Skeletal muscle satellite cell (primary cell): ENCODE data around the gene SLC25A29.
"Not testable (repeated sequence)": the region's sequence is repeated elsewhere in the genome, so short reads cannot be mapped to it uniquely, and the experiment has no call there.

ENCODE experiments used
- H3K27me3 ChIP-seq: 2 replicates; pipeline ENCODE4 v1.7.0; 2013; ENCODE audit warnings: low read length; ENCODE audit not compliant: control insufficient read depth, insufficient read depth
- H3K36me3 ChIP-seq: 2 replicates; pipeline ENCODE4 v1.7.0; 2013; ENCODE audit warnings: mild to moderate bottlenecking, control low read depth, low read length; ENCODE audit not compliant: insufficient read depth
- H3K4me1 ChIP-seq: 2 replicates; pipeline ENCODE4 v1.7.0; 2013; ENCODE audit warnings: low read length; ENCODE audit not compliant: control insufficient read depth, insufficient read depth
- H3K4me2 ChIP-seq: 2 replicates; pipeline ENCODE4 v1.7.0; 2013; ENCODE audit warnings: mild to moderate bottlenecking, low read length
- H3K4me3 ChIP-seq: 2 replicates; pipeline ENCODE4 v1.7.0; 2013; ENCODE audit warnings: low read length
- H3K9ac ChIP-seq: 2 replicates; pipeline ENCODE4 v1.7.0; 2013; ENCODE audit warnings: mild to moderate bottlenecking, low read depth, low read length, moderate library complexity
- H3K9me3 ChIP-seq: replicated peaks from 2 replicates; pipeline ENCODE4 v1.7.0; 2013; ENCODE audit warnings: mild to moderate bottlenecking, control low read depth, low read length

Gene SLC25A29

DNA sequence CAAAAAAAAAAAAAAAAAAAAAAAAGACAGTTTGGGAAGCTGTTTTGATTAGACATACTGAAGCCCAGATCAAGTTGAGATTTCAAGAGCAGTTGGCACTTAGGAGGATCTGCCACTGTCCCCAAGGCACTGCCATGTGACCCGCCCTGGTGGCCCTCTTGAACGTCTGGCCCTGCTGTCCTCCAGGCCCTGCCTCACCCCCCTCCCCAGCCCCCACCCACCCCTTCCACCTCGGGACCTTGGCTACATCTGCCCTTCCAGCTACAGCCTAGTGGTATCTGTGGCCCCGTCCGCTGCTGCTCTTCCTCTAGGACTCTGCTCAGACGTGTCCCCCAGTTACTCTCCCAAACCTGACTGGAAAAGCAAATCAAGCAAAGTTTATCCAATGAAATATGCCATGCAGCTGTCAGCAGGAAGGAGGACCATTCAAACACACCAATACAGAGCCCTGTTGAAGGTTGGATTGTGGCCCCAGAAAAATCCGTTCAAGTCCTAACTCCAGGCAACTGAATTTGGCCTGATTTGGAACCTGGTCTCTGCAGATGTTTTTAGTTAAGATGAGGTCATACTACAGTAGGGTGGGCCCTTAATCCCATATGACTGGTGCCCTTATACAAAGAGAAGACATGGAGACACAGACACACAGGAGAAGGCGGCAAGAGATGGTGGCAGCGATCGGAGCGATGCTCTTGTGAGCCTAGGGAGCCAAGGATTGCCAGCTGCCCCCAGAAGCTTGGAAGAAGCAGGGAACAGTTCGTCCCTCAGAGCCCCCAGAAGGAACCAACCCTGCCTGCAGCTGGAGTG is 17.7 kb downstream of the SLC25A29 start:
- H3K4me1 ChIP-seq = peaks cover 8% of the 10 kb centered on the region
- H3K4me3 ChIP-seq = no peak overlapping the region
- no peaks in the 10 kb centered on the region for H3K27me3 ChIP-seq
- no peak overlapping the region for H3K4me2 ChIP-seq
- no peaks in the 10 kb centered on the region for H3K9me3 ChIP-seq
- no peak overlapping the region for H3K9ac ChIP-seq
- peaks cover 14% of the 10 kb centered on the region for H3K36me3 ChIP-seq

DNA sequence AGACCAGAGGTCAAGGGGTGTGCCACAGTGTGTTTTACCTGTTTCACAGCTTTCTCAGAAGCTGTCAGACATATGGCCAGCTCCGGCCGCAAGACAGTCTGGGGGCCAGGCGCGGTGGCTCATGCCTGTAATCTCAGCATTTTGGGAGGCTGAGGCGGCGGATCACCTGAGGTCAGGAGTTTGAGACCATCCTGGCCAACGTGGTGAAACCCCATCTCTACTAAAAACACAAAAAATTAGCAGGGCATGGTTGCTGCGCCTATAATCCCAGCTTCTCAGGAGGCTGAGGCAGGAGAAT is 18.3 kb downstream of the SLC25A29 start:
- not testable (repeated sequence) for H3K9me3 ChIP-seq, H3K4me1 ChIP-seq, H3K27me3 ChIP-seq, H3K9ac ChIP-seq, H3K4me3 ChIP-seq, H3K4me2 ChIP-seq
- H3K36me3 ChIP-seq = peaks cover 14% of the 10 kb centered on the region

DNA sequence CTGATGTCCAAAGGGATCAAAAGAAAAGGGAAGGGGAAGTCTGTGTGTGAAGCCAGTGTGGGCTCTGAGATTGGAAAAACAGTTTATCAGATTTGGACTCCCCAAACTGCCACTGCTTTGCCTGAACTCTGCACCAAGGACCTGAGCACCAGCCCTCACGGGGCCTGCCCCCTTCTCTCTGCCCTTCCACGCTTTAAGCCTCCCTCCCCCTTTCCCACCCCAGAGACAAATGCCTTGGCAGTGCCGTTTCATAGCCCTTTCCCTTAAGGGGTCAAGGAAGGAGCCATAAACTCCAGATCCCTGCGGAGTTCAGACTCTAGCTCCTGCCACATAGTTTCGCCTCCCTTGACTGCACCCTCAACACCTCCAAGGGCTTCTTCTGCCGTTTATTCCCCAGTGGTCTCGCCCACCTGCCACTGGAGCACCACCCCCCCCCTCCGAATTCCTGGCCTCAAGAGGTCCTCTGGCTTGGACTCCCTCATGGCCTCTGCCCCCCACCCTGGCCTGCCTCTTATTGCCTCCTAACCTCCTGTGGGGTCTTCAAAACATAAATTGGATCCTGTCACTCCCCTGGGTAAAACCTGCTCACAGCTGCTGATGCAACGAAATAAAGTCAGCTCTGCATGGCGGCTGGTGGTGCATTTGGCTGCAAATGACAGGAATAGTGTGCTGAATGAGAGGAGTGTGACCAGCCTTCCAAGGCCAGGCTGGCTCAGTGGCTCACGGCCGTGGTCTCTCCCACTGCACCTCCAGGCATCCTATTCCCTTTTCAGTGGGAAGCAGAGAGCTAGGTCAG is 18.8 kb downstream of the SLC25A29 start:
- H3K9ac ChIP-seq = no peak overlapping the region
- peaks cover 8% of the 10 kb centered on the region for H3K4me1 ChIP-seq
- H3K4me3 ChIP-seq = no peak overlapping the region
- H3K36me3 ChIP-seq = peaks cover 14% of the 10 kb centered on the region
- H3K9me3 ChIP-seq = no peaks in the 10 kb centered on the region
- no peaks in the 10 kb centered on the region for H3K27me3 ChIP-seq
- H3K4me2 ChIP-seq = no peak overlapping the region

DNA sequence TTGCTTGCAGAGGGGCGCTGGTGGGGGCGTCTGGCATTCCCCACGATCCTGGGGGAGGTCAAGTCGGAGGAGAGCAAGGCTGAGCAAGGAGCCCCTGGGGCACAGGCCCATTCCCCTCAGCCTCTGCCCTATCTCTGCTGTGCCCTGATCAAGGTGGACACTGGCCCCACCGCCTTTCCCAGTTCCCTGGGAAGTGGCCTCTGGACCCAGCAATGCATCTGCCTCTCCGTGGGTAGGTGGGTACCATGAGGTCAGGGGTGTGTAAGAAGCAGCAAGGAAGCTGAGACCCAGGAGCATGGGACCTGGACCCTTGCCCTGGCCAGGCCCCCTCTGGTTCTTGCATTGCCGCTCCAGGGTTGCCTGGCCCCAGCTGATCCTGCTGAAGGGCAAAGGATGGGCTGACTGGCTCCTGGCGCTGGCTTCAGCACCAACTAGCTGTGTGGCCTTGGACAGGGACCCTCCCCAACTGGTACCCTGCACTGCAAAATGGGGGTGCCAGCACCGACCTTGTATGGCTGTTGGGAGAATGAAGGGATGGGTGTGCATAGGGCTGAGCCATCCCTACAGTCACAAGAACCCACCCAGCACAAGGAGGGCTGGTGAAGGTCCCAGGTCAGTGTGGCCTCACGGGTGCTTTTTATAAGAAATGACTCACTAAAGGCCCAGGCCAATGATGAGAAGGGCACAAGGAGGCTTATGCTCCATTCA is 19.6 kb downstream of the SLC25A29 start:
- H3K36me3 ChIP-seq = peaks cover 7% of the 10 kb centered on the region
- H3K9me3 ChIP-seq = no peaks in the 10 kb centered on the region
- H3K4me3 ChIP-seq = no peak overlapping the region
- no peak overlapping the region for H3K9ac ChIP-seq
- H3K4me1 ChIP-seq = peaks cover 10% of the 10 kb centered on the region
- no peak overlapping the region for H3K4me2 ChIP-seq
- no peaks in the 10 kb centered on the region for H3K27me3 ChIP-seq

DNA sequence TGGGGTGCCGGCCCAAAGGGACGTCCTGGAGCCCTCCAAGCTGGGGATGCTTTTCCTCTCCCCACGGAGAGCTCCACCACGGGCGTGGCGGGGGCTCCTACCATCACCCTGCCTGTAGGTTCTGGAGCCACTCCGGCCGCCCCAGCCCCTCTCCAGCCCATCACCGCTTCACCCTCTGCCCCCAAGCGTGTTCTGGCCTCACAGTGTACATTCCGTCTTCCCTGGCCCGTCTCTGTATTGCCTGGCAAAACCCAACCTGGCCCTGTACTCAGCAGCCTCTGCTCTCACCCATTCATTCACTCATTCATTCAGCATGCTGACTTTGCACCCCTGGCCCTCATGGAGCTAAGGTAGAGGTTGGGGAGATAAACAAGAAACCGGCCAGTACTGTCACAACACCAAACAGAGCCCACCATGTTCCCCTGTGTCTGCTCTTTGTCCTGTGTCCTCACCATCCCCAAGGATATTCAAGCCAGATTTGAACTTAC is 20.3 kb downstream of the SLC25A29 start:
- Histone ChIP-seq H3K4me1 (peaks cover 17% of the 10 kb centered on the region), H3K27me3 (no peaks in the 10 kb centered on the region), H3K4me2 (peak overlapping the region; percentile 99), H3K4me3 (peak overlapping the region; percentile 89), H3K9ac (peak overlapping the region; percentile 97), H3K36me3 (peaks cover 2% of the 10 kb centered on the region), H3K9me3 (no peaks in the 10 kb centered on the region)

DNA sequence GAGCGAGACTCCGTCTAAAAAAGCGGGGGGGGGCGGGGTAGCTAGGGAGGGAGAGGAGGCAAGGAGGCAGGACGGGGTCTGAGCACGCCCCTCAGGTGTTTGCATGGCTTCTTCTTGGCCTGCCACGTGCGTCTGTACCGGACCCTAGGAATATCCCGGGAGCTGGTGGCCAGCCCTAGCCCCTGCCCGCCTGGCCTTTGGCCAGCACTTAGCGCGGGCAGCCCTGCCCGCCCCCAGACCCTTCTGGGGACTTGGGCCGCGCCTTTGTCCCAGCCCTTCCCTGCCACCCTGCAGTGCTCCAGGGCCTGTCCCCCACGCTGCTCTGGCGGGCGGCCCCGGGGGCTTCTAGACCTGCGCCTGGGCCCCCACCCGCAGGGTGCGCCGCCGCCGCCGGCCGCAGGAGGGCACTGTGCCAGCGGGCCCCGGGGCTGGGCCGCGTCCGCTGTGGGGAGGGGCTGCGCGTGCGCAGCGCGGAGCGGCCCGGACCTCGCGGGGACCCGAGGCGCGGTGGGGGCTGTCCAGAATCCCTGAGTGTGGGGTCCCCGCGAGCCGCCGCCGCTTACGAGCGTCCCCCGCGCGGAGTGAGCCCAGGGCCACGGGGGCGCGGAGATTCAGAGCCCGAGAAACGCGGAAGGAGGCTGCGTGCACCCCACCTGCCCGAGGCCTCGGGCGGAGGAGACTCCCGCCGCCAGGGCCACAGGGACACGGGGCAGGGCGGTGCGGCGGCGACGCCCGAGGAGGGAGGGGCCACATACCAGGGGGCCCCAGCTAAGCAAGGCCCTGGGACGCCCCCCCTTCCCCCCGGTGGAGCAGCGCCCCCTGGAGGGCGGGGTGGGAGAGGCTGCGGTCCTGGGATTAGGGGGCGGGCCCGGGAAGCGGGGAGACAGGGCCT is 21.0 kb downstream of the SLC25A29 start:
- Histone ChIP-seq H3K9ac (peak overlapping the region; percentile 97), H3K4me3 (peak overlapping the region; percentile 89)

DNA sequence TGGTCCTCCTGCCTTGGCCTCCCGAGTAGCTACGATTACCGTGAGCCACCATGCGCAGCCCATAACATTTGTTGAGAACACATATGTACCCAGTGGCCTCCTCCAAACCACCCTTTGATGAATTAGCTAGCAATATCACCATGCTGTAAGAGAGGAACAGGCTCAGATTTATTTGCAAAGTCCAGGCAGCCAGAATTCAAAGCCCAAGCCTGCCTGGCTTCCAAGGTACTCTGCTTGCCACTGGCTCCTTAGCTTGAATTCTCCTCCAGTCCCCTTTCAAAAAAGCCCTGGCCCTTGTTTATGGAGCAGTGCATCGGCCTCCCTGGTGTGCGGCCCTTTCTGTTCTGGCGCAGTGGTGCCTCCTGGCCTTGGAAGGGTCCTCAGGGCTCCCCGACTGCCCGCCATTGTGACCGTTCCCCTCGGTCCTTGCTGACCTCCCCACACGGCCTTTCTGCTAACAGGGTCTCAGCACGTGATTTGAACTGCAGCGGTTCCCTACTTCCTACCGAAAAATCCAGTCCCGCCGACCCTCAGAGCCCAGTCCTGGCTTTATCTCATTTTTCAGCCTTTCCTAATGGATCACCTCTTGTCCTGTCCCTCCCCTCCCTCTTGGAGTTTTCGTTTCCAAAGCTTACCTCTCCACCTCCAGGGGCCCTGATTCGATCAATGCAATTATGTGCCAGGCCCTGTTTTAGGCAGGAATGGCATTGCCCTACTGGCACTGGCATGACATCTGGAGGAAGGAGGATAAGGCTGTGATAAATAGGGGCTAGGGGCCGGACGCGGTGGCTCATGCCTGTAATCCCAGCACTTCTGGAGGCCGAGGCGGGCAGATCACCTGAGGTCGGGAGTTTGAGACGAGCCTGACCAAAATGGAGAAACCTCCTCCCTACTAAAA is 22.0 kb downstream of the SLC25A29 start:
- peak overlapping the region; percentile 99 for H3K4me2 ChIP-seq
- no peaks in the 10 kb centered on the region for H3K9me3 ChIP-seq
- no peaks in the 10 kb centered on the region for H3K27me3 ChIP-seq
- peak overlapping the region; percentile 97 for H3K9ac ChIP-seq
- peaks cover 6% of the 10 kb centered on the region for H3K36me3 ChIP-seq
- H3K4me3 ChIP-seq = peak overlapping the region; percentile 89
- H3K4me1 ChIP-seq = peaks cover 21% of the 10 kb centered on the region

More for the DNA sequence above, 21.0 kb downstream of the SLC25A29 start:
- Histone ChIP-seq H3K36me3 (no peaks in the 10 kb centered on the region), H3K27me3 (no peaks in the 10 kb centered on the region), H3K4me1 (peaks cover 18% of the 10 kb centered on the region), H3K4me2 (peak overlapping the region; percentile 99), H3K9me3 (no peaks in the 10 kb centered on the region)

DNA sequence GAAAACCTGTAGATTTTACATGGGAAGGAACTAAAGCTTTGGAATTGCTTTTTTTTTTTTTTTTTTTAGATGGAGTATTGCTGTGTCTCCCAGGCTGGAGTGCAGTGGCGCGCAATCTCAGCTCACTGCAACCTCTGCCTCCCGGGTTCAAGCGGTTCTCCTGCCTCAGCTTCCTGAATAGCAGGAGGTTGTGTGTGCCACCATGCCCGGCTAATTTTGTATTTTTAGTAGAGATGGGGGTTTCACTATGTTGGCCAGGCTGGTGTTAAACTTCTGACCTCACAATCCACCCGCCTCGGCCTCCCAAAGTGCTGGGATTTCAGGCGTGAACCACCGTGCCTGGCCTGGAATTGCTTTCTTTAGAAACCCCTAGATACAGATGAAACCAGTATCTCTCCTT is 22.8 kb downstream of the SLC25A29 start:
- not testable (repeated sequence) for H3K27me3 ChIP-seq, H3K36me3 ChIP-seq, H3K9ac ChIP-seq, H3K4me2 ChIP-seq, H3K4me3 ChIP-seq, H3K9me3 ChIP-seq
- H3K4me1 ChIP-seq = peaks cover 29% of the 10 kb centered on the region

DNA sequence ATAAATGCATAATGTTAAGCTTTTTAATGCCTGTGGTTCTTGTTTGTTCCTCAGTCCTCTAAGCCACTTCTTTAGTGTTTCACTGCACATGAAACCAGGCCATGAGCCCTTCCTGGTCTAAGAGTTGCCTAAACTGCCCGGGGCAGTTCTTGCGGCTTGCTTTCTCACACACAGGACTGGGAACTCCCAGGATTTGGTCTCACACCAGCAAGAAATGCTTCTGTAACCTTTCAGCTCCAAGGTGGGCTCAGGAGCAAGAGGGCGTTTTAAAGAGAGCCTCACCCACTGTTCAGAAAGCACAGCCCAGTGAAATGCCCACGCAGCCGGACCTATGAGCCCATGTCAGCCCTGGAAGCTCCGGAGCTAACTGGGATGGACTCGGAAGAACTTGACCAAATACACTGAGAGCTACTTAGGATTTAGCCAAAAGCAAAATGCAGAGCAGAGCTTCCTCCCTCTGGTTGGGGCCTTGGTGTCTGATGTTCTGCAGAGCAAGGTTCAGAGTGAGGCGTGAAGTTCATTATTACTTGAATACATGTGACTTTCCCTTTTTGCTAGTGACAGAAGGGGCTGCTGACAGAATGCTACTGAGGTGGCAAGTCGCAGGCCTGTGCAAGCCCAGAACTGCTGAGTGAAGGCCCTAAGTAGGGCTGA is 23.4 kb downstream of the SLC25A29 start:
- Histone ChIP-seq H3K36me3 (peaks cover 6% of the 10 kb centered on the region), H3K4me2 (no peak overlapping the region), H3K9ac (no peak overlapping the region), H3K4me3 (no peak overlapping the region), H3K9me3 (no peaks in the 10 kb centered on the region), H3K4me1 (peaks cover 30% of the 10 kb centered on the region), H3K27me3 (no peaks in the 10 kb centered on the region)

DNA sequence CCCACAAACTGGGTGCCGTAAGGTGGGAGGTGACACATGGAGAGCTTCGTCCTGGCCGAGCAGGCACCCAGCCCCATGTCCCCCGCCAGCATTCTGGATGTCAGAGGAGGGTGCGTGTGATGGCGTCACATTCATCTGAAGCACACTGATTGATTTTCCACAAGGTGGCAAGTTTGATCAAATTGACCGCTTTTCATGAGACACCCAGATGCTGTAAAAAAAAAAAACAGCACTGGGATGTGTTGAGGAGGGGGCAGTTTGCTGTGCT is 24.2 kb downstream of the SLC25A29 start:
- Histone ChIP-seq H3K4me1 (peaks cover 30% of the 10 kb centered on the region), H3K4me2 (no peak overlapping the region), H3K27me3 (no peaks in the 10 kb centered on the region)

More for the DNA sequence above, 24.2 kb downstream of the SLC25A29 start:
- Histone ChIP-seq H3K36me3 (peaks cover 12% of the 10 kb centered on the region), H3K9ac (no peak overlapping the region), H3K9me3 (no peaks in the 10 kb centered on the region), H3K4me3 (no peak overlapping the region)
